Measurements from ENCODE around the gene JADE1. TPM values are rescaled to one million over a fixed set of nuclear protein-coding genes. Genes with fewer than 3 reads are reported as not detected.

Gene JADE1
- total RNA-seq, 1 experiment from 2014 or later, result 192 TPM

DNA sequence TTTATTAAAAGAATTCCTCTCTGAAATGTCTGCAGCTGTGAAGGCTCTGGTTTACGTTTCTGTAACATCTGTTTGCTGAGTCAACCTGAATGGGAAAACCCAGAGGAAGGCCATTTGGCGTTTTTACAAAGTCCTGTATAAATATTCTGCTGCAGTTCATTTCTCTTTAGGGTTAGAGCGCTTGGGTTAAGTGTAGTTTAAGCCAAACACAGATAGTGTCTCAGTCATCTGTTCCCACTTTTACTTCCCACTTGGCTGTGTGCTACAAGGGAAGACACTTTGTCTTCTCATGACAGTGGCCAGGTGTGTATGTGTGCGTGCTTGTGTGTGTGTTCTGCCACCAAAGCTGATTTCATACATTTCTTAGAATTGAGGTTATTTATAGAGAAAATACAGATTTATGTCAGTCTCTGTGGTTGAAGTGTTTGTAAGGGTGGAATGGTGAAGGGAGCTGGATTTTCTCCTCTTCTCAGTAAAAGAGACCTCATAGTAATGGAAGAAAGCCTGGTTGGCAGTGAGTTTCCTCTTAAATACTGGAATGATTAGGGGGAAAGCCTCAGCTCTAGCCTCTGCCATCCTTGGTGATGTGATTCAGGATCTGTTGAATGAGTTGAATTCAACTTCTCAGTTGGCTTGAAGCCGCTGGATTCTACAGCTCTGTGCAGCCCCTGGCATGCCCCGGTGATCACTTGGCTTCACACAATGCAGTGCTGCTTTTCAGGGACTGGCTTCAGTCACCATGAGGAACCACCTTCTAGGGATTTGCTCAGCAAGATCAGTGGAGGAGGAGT lies 50.6 kb downstream of the JADE1 start:
- Histone ChIP-seq H3K9me3 (ENCODE audit: control insufficient read depth, low read depth, low read length) (no peaks in the 10 kb centered on the region), H3K79me1 (ENCODE audit: insufficient read depth, low read depth, low read length, poor library complexity, severe bottlenecking) (peaks cover 8% of the 10 kb centered on the region), H3K27ac (ENCODE audit: insufficient read length, low read depth, low read length) (no peak overlapping the region), H2BK120ac (ENCODE audit: low read depth, low read length, poor library complexity, severe bottlenecking) (no peak overlapping the region), H4K5ac (ENCODE audit: insufficient read length, low read depth, low read length) (no peak overlapping the region), H3K9ac (ENCODE audit: extremely low read depth, insufficient read length, low read length) (no peak overlapping the region), H3K14ac (ENCODE audit: insufficient read depth, low read length) (no peak overlapping the region), H4K91ac (ENCODE audit: insufficient read length, low read depth, low read length) (no peak overlapping the region), H2AFZ (ENCODE audit: low read length) (no peak overlapping the region), H2AK5ac (ENCODE audit: insufficient read length, low read length) (no peak overlapping the region), H3K23ac (ENCODE audit: insufficient read length, low read depth, low read length) (no peak overlapping the region), H2BK5ac (ENCODE audit: insufficient read length, low read length) (no peak overlapping the region), H2BK20ac (ENCODE audit: low read depth, low read length, poor library complexity, severe bottlenecking) (no peak overlapping the region), H3K4me1 (ENCODE audit: insufficient read depth, low read length) (peaks cover 7% of the 10 kb centered on the region; the same call in 1 of the 2 replicates), H2BK15ac (ENCODE audit: low read depth, low read length) (no peak overlapping the region), H3K79me2 (ENCODE audit: insufficient read depth, low read length) (peaks cover 7% of the 10 kb centered on the region; the same call in 1 of the 2 replicates), H4K20me1 (ENCODE audit: control insufficient read depth, insufficient read depth, insufficient read length) (peaks cover 5% of the 10 kb centered on the region), H3K56ac (ENCODE audit: insufficient read length, low read depth, low read length) (no peak overlapping the region), H3K23me2 (ENCODE audit: insufficient read length, low read depth, low read length, poor library complexity, severe bottlenecking) (no peaks in the 10 kb centered on the region), H3K27me3 (ENCODE audit: insufficient read depth, low read length) (no peaks in the 10 kb centered on the region), H3T11ph (ENCODE audit: low read length) (no peak overlapping the region), H3K18ac (ENCODE audit: insufficient read length, low read depth, low read length) (no peak overlapping the region), H3K4ac (ENCODE audit: low read depth, low read length) (no peak overlapping the region), H3K4me2 (ENCODE audit: insufficient read depth, insufficient read length, low read length) (no peak overlapping the region), H2BK12ac (ENCODE audit: insufficient read length, low read depth, low read length) (no peak overlapping the region), H4K8ac (replicated peaks; ENCODE audit: insufficient read length, low read depth, low read length) (no peak overlapping the region)
- peaks cover 3% of the 10 kb centered on the region; the same call in 1 of the 2 replicates for H3K27me3 Mint-ChIP-seq (ENCODE audit: low read depth)
- DNase-seq, result no peak
- peak overlapping the region in 2 of 3 experiments; percentile 10 to 75; a peak in 5 of 7 replicates for H3K27ac Mint-ChIP-seq
- H3K36me3 Mint-ChIP-seq (ENCODE audit: insufficient read depth in 1 of 3, low read depth in 3 of 3), result peaks cover 79 to 98% (median 95%) of the 10 kb centered on the region in 3 experiments
- H3K4me3 Mint-ChIP-seq, result no peak overlapping the region
- peaks cover 33 to 43% of the 10 kb centered on the region in 2 experiments for H3K4me1 Mint-ChIP-seq
- WGBS (ENCODE audit: extremely low coverage, insufficient read length, low lambda C conversion rate), result no CpG with 5 or more reads among the region's 6 CpGs
- H3K9me3 Mint-ChIP-seq, result no peaks in the 10 kb centered on the region; a peak in 1 of 5 replicates
- TF ChIP-seq, protein P1, sequence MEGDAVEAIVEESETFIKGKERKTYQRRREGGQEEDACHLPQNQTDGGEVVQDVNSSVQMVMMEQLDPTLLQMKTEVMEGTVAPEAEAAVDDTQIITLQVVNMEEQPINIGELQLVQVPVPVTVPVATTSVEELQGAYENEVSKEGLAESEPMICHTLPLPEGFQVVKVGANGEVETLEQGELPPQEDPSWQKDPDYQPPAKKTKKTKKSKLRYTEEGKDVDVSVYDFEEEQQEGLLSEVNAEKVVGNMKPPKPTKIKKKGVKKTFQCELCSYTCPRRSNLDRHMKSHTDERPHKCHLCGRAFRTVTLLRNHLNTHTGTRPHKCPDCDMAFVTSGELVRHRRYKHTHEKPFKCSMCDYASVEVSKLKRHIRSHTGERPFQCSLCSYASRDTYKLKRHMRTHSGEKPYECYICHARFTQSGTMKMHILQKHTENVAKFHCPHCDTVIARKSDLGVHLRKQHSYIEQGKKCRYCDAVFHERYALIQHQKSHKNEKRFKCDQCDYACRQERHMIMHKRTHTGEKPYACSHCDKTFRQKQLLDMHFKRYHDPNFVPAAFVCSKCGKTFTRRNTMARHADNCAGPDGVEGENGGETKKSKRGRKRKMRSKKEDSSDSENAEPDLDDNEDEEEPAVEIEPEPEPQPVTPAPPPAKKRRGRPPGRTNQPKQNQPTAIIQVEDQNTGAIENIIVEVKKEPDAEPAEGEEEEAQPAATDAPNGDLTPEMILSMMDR (conservative IDR thresholded peaks at IDR 0.05), result no peak

Measured in H9 (cell line).